Measurements from ENCODE around the gene STYXL1.

- no peak for TF ChIP-seq CTCF (IDR thresholded peaks at IDR 0.05; ENCODE audit: low read depth, low read length, missing input control)
- TF ChIP-seq JUND (IDR thresholded peaks at IDR 0.05): no peak
- no peak for TF ChIP-seq RXRA (IDR thresholded peaks at IDR 0.05)
- TF ChIP-seq GABPA (IDR thresholded peaks at IDR 0.05 in 1 of 2, conservative IDR thresholded peaks at IDR 0.05 in 1 of 2): no peak
- no peak for TF ChIP-seq ATF3 (IDR thresholded peaks at IDR 0.05)
- TF ChIP-seq, protein P1, sequence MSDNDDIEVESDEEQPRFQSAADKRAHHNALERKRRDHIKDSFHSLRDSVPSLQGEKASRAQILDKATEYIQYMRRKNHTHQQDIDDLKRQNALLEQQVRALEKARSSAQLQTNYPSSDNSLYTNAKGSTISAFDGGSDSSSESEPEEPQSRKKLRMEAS (IDR thresholded peaks at IDR 0.05): no peak
- TF ChIP-seq RAD21 (IDR thresholded peaks at IDR 0.05): no peak
- no peak for TF ChIP-seq YY1 (IDR thresholded peaks at IDR 0.05)
- TF ChIP-seq SP1 (IDR thresholded peaks at IDR 0.05): peak; percentile 10
- TF ChIP-seq, protein P2, sequence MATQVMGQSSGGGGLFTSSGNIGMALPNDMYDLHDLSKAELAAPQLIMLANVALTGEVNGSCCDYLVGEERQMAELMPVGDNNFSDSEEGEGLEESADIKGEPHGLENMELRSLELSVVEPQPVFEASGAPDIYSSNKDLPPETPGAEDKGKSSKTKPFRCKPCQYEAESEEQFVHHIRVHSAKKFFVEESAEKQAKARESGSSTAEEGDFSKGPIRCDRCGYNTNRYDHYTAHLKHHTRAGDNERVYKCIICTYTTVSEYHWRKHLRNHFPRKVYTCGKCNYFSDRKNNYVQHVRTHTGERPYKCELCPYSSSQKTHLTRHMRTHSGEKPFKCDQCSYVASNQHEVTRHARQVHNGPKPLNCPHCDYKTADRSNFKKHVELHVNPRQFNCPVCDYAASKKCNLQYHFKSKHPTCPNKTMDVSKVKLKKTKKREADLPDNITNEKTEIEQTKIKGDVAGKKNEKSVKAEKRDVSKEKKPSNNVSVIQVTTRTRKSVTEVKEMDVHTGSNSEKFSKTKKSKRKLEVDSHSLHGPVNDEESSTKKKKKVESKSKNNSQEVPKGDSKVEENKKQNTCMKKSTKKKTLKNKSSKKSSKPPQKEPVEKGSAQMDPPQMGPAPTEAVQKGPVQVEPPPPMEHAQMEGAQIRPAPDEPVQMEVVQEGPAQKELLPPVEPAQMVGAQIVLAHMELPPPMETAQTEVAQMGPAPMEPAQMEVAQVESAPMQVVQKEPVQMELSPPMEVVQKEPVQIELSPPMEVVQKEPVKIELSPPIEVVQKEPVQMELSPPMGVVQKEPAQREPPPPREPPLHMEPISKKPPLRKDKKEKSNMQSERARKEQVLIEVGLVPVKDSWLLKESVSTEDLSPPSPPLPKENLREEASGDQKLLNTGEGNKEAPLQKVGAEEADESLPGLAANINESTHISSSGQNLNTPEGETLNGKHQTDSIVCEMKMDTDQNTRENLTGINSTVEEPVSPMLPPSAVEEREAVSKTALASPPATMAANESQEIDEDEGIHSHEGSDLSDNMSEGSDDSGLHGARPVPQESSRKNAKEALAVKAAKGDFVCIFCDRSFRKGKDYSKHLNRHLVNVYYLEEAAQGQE (IDR thresholded peaks at IDR 0.05): no peak
Measured at GRCh38 chr7:76011442-76011861, 36.3 kb downstream of the STYXL1 start.

Measured in liver (tissue), 3 donors.